PC-3 (cell line): ENCODE data around the gene ATXN7L1.

Experiments used
- EZH2phosphoT487 ChIP-seq: fragments of 300-600 bp; sonication (generic); IDR thresholded peaks from 2 replicates; pipeline ENCODE4 v1.6.1; 2018; ENCODE audit warnings: mild to moderate bottlenecking, antibody characterized with exemption, low read length, borderline replicate concordance
- TF ChIP-seq, protein P1 (sequence below): fragments of 300-600 bp; sonication (generic); conservative IDR thresholded peaks from 2 replicates; pipeline ENCODE4 v1.5.1; 2017; ENCODE audit warnings: antibody characterized with exemption, low read depth, mild to moderate bottlenecking, low read length

GRCh38 chr7:105849122-105849855, 27.1 kb downstream of the ATXN7L1 start:
- TF ChIP-seq, protein P1, sequence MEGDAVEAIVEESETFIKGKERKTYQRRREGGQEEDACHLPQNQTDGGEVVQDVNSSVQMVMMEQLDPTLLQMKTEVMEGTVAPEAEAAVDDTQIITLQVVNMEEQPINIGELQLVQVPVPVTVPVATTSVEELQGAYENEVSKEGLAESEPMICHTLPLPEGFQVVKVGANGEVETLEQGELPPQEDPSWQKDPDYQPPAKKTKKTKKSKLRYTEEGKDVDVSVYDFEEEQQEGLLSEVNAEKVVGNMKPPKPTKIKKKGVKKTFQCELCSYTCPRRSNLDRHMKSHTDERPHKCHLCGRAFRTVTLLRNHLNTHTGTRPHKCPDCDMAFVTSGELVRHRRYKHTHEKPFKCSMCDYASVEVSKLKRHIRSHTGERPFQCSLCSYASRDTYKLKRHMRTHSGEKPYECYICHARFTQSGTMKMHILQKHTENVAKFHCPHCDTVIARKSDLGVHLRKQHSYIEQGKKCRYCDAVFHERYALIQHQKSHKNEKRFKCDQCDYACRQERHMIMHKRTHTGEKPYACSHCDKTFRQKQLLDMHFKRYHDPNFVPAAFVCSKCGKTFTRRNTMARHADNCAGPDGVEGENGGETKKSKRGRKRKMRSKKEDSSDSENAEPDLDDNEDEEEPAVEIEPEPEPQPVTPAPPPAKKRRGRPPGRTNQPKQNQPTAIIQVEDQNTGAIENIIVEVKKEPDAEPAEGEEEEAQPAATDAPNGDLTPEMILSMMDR: no peak
- no peak for TF ChIP-seq EZH2phosphoT487
